ENCODE data around the gene SLC25A42. TPM values are rescaled to one million over a fixed set of nuclear protein-coding genes. Genes with fewer than 3 reads are reported as not detected.
"Not testable (repeated sequence)": the region's sequence is repeated elsewhere in the genome, so short reads cannot be mapped to it uniquely, and the experiment has no call there.

SLC25A42 gene
- total and polyA plus RNA-seq, 3 experiments from 2014 or later = 10.4 to 19.3 (median 11.3) TPM

DNA sequence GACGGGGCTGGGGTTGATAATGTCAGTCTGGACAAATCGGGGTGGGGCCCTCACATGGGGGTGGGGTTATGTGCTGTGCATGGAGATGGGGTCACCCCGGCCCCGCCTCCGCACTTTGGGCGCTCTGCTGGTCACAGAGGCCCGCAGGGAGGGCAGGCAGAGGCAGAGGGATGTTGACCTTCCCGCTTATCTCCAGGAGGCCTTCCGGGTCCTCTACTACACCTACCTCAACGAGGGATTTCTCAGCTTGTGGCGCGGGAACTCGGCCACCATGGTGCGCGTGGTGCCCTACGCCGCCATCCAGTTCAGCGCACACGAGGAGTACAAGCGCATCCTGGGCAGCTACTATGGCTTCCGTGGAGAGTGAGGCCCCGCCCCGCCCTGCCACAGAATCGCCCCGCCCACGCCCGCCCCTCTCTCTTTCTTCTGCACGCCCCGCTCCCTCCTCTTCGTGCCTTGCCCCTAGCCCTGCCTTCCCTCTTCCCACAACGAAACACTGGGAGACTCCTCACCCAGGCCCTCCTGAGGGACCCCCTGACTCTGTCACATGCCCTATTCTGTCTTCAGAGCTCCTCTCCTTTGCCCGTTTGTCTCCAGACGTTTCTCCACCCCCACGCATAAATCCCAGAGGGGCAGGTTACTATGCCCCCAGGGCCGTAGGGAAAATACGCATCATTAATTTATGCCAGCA lies 41.7 kb downstream of the SLC25A42 start:
- Histone ChIP-seq H3K4me1 (ENCODE audit: insufficient read depth, low read length) (no peaks in the 10 kb centered on the region), H3K27ac (ENCODE audit: low read depth, low read length) (peak overlapping the region; percentile 16), H3K4me3 (ENCODE audit: low read length) (no peak overlapping the region), H3K27me3 (ENCODE audit: insufficient read depth, low read length, poor library complexity, severe bottlenecking) (no peaks in the 10 kb centered on the region), H3K36me3 (ENCODE audit: insufficient read depth, low read length) (no peaks in the 10 kb centered on the region), H3K9me3 (ENCODE audit: low read length) (no peaks in the 10 kb centered on the region)
- peaks cover 0 to 4% (median 3%) of the 10 kb centered on the region in 3 donors for H3K4me1 Mint-ChIP-seq
- CTCF ChIA-PET = no interaction called here
- H3K27me3 Mint-ChIP-seq = no peaks in the 10 kb centered on the region
- H3K36me3 Mint-ChIP-seq = peaks cover 0 to 35% (median under 1%) of the 10 kb centered on the region in 3 donors
- POLR2A ChIA-PET = no interaction called here
- H3K9me3 Mint-ChIP-seq = no peaks in the 10 kb centered on the region
- H3K4me3 Mint-ChIP-seq = no peak overlapping the region
- no peak for DNase-seq
- peak overlapping the region in 1 of 8 donors; percentile 43 for H3K27ac Mint-ChIP-seq

DNA sequence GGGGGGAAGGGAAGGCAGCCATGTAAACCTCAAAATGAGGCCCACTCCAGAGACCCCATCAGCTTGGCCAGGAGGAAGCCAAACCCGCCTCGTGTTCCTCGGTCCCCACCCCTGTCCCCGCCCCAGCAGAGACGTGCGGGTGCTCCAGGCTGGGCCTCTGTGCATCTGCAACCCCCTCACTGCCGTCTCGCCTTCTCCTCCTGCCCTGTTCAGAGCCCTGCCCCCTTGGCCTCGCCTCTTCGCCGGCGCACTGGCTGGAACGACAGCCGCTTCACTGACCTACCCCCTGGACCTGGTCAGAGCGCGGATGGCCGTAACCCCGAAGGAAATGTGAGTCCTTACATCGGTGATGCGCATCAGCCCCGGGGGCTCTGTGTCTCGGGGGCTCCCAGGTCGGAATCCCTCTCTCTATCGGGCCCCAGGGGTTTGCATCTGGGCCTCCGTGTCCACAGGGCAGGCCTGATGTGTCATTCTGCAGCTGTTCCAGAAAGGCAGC lies 42.3 kb downstream of the SLC25A42 start:
- Mint-ChIP-seq H3K27me3 (no peaks in the 10 kb centered on the region), H3K27ac (no peak overlapping the region), H3K4me3 (no peak overlapping the region), H3K36me3 (peaks cover 0 to 29% (median 0%) of the 10 kb centered on the region in 3 donors), H3K4me1 (peaks cover 0 to 7% (median 3%) of the 10 kb centered on the region in 3 donors), H3K9me3 (no peaks in the 10 kb centered on the region)
- H3K9me3 ChIP-seq (ENCODE audit: low read length) = no peaks in the 10 kb centered on the region
- ChIA-PET CTCF (no interaction called here), POLR2A (no interaction called here)
- H3K27ac ChIP-seq (ENCODE audit: low read depth, low read length) = no peak overlapping the region
- no peaks in the 10 kb centered on the region for H3K36me3 ChIP-seq (ENCODE audit: insufficient read depth, low read length)
- H3K4me3 ChIP-seq (ENCODE audit: low read length) = no peak overlapping the region
- no peak for DNase-seq
- H3K27me3 ChIP-seq (ENCODE audit: insufficient read depth, low read length, poor library complexity, severe bottlenecking) = no peaks in the 10 kb centered on the region
- no peaks in the 10 kb centered on the region for H3K4me1 ChIP-seq (ENCODE audit: insufficient read depth, low read length)

DNA sequence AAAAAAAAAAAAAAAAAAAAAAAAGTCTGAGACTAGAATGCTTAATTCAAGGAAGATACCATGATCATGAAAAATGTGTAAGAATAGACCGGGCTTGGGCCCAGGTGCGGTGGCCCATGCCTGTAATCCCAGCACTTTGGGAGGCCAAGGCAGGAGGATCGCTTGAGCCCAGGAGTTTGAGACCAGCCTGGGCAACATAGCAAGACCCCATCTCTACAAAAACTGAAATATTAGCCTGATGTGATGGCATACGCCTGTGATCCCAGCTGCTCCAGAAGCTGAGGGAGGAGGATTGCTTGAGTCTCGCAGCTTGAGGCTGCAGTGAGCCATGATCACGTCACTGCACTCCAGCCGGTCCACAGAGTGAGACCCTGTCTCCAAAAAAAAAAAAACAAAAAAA lies 43.1 kb downstream of the SLC25A42 start:
- H3K4me3 ChIP-seq (ENCODE audit: low read length); H3K4me1 ChIP-seq (ENCODE audit: insufficient read depth, low read length); H3K27me3 Mint-ChIP-seq; H3K9me3 Mint-ChIP-seq; POLR2A ChIA-PET; CTCF ChIA-PET; H3K27me3 ChIP-seq (ENCODE audit: insufficient read depth, low read length, poor library complexity, severe bottlenecking); DNase-seq; H3K4me3 Mint-ChIP-seq; H3K9me3 ChIP-seq (ENCODE audit: low read length); H3K27ac ChIP-seq (ENCODE audit: low read depth, low read length); H3K36me3 ChIP-seq (ENCODE audit: insufficient read depth, low read length): not testable (repeated sequence)
- Mint-ChIP-seq H3K36me3 (peaks cover 0 to 23% (median 0%) of the 10 kb centered on the region in 3 donors), H3K27ac (peak overlapping the region in 1 of 8 donors; percentile 47), H3K4me1 (peaks cover 0 to 12% (median 6%) of the 10 kb centered on the region in 3 donors)

DNA sequence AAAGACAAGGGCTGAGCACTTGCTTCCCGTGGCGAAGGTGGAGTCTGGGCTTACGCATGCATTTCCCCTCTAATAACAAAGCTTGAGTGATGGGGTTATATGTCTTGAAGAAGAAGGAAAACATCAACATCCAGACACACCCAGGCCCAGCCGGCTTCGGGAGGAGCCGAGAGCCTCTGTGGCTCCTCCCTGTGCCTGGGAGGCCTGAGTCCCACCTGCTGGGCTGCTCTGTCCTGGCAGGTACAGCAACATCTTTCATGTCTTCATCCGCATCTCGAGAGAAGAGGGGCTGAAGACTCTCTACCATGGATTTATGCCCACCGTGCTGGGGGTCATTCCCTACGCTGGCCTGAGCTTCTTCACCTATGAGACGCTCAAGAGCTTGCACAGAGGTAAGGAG lies 43.9 kb downstream of the SLC25A42 start:
- H3K4me1 Mint-ChIP-seq = peaks cover 0 to 16% (median 7%) of the 10 kb centered on the region in 3 donors
- CTCF ChIA-PET = no interaction called here
- H3K4me3 ChIP-seq (ENCODE audit: low read length) = no peak overlapping the region
- POLR2A ChIA-PET = interaction anchor here (0.7 kb wide), 1 partner anchor 1561 kb away, joined by 3 read pairs; no protein-coding TSS in a partner anchor
- no peaks in the 10 kb centered on the region for H3K36me3 ChIP-seq (ENCODE audit: insufficient read depth, low read length)
- H3K27me3 ChIP-seq (ENCODE audit: insufficient read depth, low read length, poor library complexity, severe bottlenecking) = no peaks in the 10 kb centered on the region
- H3K4me1 ChIP-seq (ENCODE audit: insufficient read depth, low read length) = no peaks in the 10 kb centered on the region
- H3K9me3 ChIP-seq (ENCODE audit: low read length) = no peaks in the 10 kb centered on the region
- H3K36me3 Mint-ChIP-seq = peaks cover 0 to 23% (median 0%) of the 10 kb centered on the region in 3 donors
- H3K27ac ChIP-seq (ENCODE audit: low read depth, low read length) = no peak overlapping the region
- no peak for DNase-seq
- H3K27me3 Mint-ChIP-seq = no peaks in the 10 kb centered on the region
- no peak overlapping the region for H3K27ac Mint-ChIP-seq
- H3K9me3 Mint-ChIP-seq = no peaks in the 10 kb centered on the region
- H3K4me3 Mint-ChIP-seq = no peak overlapping the region

DNA sequence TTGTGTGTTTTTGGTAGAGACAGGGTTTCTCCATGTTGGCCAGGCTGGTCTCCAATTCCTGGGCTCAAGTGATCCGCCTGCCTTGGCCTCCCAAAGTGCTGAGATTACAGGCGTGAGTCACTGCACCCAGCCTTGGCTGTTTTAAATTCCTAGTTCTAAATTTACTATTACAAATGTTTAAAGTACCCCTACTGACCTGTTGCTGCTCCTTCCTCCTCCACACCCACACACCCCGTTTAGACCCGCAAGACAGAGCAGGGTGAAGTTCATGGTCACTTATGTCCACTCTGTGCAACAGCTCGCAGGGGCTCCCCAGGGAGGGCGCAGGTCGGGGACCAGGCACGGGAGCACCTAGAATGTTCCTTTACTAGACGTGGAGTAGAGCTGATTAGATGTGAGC lies 45.8 kb downstream of the SLC25A42 start:
- Mint-ChIP-seq H3K27me3 (no peaks in the 10 kb centered on the region), H3K27ac (peak overlapping the region in 1 of 8 donors; percentile 94), H3K9me3 (no peaks in the 10 kb centered on the region), H3K4me1 (peaks cover 0 to 21% (median 7%) of the 10 kb centered on the region in 3 donors), H3K36me3 (peaks cover 0 to 22% (median 0%) of the 10 kb centered on the region in 3 donors), H3K4me3 (no peak overlapping the region)
- no peak overlapping the region for H3K27ac ChIP-seq (ENCODE audit: low read depth, low read length)
- H3K4me1 ChIP-seq (ENCODE audit: insufficient read depth, low read length) = no peaks in the 10 kb centered on the region
- no peak for DNase-seq
- H3K4me3 ChIP-seq (ENCODE audit: low read length) = no peak overlapping the region
- no peaks in the 10 kb centered on the region for H3K9me3 ChIP-seq (ENCODE audit: low read length)
- CTCF ChIA-PET = no interaction called here
- POLR2A ChIA-PET = no interaction called here
- no peaks in the 10 kb centered on the region for H3K27me3 ChIP-seq (ENCODE audit: insufficient read depth, low read length, poor library complexity, severe bottlenecking)
- no peaks in the 10 kb centered on the region for H3K36me3 ChIP-seq (ENCODE audit: insufficient read depth, low read length)

DNA sequence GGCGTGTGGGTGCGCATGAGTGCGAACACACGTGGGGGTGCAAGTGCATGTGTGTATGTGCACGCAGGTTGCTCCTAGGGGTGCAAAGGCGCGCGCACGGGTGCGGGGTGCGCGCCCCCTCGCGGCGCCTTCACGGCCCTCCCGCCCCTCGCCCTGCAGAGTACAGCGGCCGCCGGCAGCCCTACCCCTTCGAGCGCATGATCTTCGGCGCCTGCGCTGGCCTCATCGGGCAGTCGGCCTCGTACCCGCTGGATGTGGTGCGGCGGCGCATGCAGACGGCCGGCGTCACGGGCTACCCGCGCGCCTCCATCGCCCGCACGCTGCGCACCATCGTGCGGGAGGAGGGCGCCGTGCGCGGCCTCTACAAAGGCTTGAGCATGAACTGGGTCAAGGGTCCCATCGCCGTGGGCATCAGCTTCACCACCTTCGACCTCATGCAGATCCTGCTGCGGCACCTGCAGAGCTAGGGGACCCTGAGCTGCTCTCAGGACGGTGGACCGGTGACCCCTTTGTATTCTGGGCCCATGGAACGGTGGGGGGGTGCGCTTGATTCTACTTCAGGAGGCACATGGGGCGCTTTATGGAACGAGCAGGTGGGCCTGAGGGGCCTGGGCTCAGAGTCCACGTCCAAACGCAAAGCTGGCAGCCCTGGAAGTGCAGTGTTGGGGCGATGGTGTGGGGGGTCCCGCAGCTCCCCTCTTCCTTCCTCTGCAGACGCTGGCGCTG lies 46.8 kb downstream of the SLC25A42 start:
- H3K36me3 Mint-ChIP-seq = peaks cover 0 to 16% (median 0%) of the 10 kb centered on the region in 3 donors
- POLR2A ChIA-PET = no interaction called here
- Histone ChIP-seq H3K36me3 (ENCODE audit: insufficient read depth, low read length) (no peaks in the 10 kb centered on the region), H3K4me3 (ENCODE audit: low read length) (no peak overlapping the region), H3K9me3 (ENCODE audit: low read length) (no peaks in the 10 kb centered on the region), H3K27ac (ENCODE audit: low read depth, low read length) (no peak overlapping the region), H3K27me3 (ENCODE audit: insufficient read depth, low read length, poor library complexity, severe bottlenecking) (no peaks in the 10 kb centered on the region), H3K4me1 (ENCODE audit: insufficient read depth, low read length) (no peaks in the 10 kb centered on the region)
- no peaks in the 10 kb centered on the region for H3K27me3 Mint-ChIP-seq
- no peaks in the 10 kb centered on the region for H3K9me3 Mint-ChIP-seq
- no peak overlapping the region for H3K4me3 Mint-ChIP-seq
- no peak for DNase-seq
- CTCF ChIA-PET = no interaction called here
- peaks cover 0 to 21% (median 7%) of the 10 kb centered on the region in 3 donors for H3K4me1 Mint-ChIP-seq
- H3K27ac Mint-ChIP-seq = no peak overlapping the region

DNA sequence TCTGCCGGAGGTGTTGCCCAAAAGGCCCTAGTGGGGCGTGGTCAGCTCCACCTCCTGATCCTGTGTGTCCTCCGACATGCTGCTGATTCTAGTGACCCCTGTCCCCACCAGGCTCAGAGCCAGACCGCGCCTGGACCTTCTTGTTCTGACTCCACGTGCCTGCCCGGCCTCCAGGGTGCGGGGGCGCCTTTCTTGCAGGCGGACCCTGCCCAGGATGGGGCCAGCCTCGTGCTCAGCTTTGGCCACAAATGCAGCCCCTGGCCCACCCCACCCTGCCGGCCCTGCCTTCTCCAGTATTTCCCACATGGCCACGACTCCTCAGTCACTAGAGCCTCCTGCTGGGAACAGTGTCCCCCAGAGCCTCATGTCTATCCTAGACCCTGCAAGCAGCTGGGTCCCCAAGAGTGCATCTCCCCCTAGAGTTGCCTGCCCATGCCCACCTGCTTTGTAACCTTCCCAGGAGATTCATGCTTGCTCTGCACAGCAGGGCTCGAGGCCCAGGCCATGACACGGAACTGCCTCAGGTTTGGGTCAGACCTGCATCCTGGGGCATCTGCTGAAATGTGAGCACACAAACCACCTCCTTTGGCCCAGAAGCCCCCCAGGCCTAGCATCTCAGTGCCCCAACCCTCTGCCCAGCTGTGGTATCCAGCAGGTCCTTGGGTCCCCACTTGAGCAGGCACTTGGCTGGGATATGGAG lies 47.5 kb downstream of the SLC25A42 start:
- no peak overlapping the region for H3K27ac Mint-ChIP-seq
- no peak overlapping the region for H3K4me3 ChIP-seq (ENCODE audit: low read length)
- no peak overlapping the region for H3K27ac ChIP-seq (ENCODE audit: low read depth, low read length)
- peaks cover 0 to 15% (median 0%) of the 10 kb centered on the region in 3 donors for H3K36me3 Mint-ChIP-seq
- ChIA-PET POLR2A (no interaction called here), CTCF (no interaction called here)
- no peak for DNase-seq
- no peaks in the 10 kb centered on the region for H3K27me3 Mint-ChIP-seq
- no peak overlapping the region for H3K4me3 Mint-ChIP-seq
- no peaks in the 10 kb centered on the region for H3K9me3 Mint-ChIP-seq
- no peaks in the 10 kb centered on the region for H3K36me3 ChIP-seq (ENCODE audit: insufficient read depth, low read length)
- no peaks in the 10 kb centered on the region for H3K27me3 ChIP-seq (ENCODE audit: insufficient read depth, low read length, poor library complexity, severe bottlenecking)
- no peaks in the 10 kb centered on the region for H3K4me1 ChIP-seq (ENCODE audit: insufficient read depth, low read length)
- H3K9me3 ChIP-seq (ENCODE audit: low read length) = no peaks in the 10 kb centered on the region
- H3K4me1 Mint-ChIP-seq = peaks cover 0 to 21% (median 7%) of the 10 kb centered on the region in 3 donors
